Right atrium auricular region (tissue), 2 donors: ENCODE results near the gene CCDC61. TPM values are rescaled to one million over a fixed set of nuclear protein-coding genes. Genes with fewer than 3 reads are reported as not detected.

Experiments used
- DNase-seq: peaks from one replicate; pipeline ENCODE4 v3.0.0-alpha.2; 2019; ENCODE audit warnings: low spot score
- H3K27ac ChIP-seq, 2 donors: fragments of 200-600 bp; sonication (generic); 1 replicate in 1 of 2; 2 replicates in 1 of 2; pipeline ENCODE4 v1.5.1; 2016 to 2019
- H3K27me3 ChIP-seq, 2 donors: fragments of 200-600 bp; sonication (generic); one replicate each; pipeline versions ENCODE4 v1.5.1 to v1.6.0; 2017 to 2019
- H3K36me3 ChIP-seq: fragments of 200-600 bp; sonication (generic); one replicate; pipeline ENCODE4 v1.5.1; 2016
- H3K4me1 ChIP-seq, 2 donors: fragments of 200-600 bp; sonication (generic); one replicate each; pipeline versions ENCODE4 v1.5.1 to v1.6.0; 2017 to 2019
- H3K4me3 ChIP-seq, 2 donors: fragments of 200-600 bp; sonication (generic); 1 replicate in 1 of 2; 2 replicates in 1 of 2; pipeline ENCODE4 v1.5.1; 2017 to 2019; ENCODE audit warnings: mild to moderate bottlenecking in 1 of 2, moderate library complexity in 1 of 2
- H3K9me3 ChIP-seq, 2 donors: fragments of 200-600 bp; sonication (generic); one replicate each; pipeline ENCODE4 v1.5.1; 2019
- total RNA-seq, 2 donors: library from RNA; depleted of rRNA; stranded (reverse); fragments of >200 nt; gene quantifications; one replicate each; pipeline ENCODE4 v1.1.0, GENCODE V29; 2016
- TF ChIP-seq, protein P1 (sequence below), 2 donors: fragments of 200-600 bp; sonication (generic); IDR thresholded peaks; one replicate each; pipeline ENCODE4 v1.5.1; 2019; ENCODE audit warnings: antibody characterized with exemption in 2 of 2

CCDC61 gene
- total RNA-seq, 2 donors from 2014 or later = 5.3 to 7.8 TPM

- H3K4me1 ChIP-seq = peaks cover 0 to 3% of the 10 kb centered on the region in 2 donors
- H3K9me3 ChIP-seq = no peaks in the 10 kb centered on the region
- H3K27ac ChIP-seq = peak overlapping the region; percentile 48 to 53
- H3K36me3 ChIP-seq = no peaks in the 10 kb centered on the region
- peak overlapping the region; percentile 19 to 57 for H3K4me3 ChIP-seq
- no peak for DNase-seq
- peaks cover 4 to 16% of the 10 kb centered on the region in 2 donors for H3K27me3 ChIP-seq
- TF ChIP-seq, protein P1, sequence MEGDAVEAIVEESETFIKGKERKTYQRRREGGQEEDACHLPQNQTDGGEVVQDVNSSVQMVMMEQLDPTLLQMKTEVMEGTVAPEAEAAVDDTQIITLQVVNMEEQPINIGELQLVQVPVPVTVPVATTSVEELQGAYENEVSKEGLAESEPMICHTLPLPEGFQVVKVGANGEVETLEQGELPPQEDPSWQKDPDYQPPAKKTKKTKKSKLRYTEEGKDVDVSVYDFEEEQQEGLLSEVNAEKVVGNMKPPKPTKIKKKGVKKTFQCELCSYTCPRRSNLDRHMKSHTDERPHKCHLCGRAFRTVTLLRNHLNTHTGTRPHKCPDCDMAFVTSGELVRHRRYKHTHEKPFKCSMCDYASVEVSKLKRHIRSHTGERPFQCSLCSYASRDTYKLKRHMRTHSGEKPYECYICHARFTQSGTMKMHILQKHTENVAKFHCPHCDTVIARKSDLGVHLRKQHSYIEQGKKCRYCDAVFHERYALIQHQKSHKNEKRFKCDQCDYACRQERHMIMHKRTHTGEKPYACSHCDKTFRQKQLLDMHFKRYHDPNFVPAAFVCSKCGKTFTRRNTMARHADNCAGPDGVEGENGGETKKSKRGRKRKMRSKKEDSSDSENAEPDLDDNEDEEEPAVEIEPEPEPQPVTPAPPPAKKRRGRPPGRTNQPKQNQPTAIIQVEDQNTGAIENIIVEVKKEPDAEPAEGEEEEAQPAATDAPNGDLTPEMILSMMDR (IDR thresholded peaks at IDR 0.05) = no peak
These were observed 23.9 kb upstream of the CCDC61 start for GRCh38 chr19:45971260-45971902.

GRCh38 chr19:45972081-45972946, 23.0 kb upstream of the CCDC61 start:
- Histone ChIP-seq H3K4me3 (peak overlapping the region; percentile 35 to 57), H3K9me3 (no peaks in the 10 kb centered on the region), H3K36me3 (no peaks in the 10 kb centered on the region), H3K4me1 (peaks cover 0 to 3% of the 10 kb centered on the region in 2 donors), H3K27me3 (peaks cover 4 to 16% of the 10 kb centered on the region in 2 donors), H3K27ac (peak overlapping the region; percentile 60 to 67)
- TF ChIP-seq, protein P1 (IDR thresholded peaks at IDR 0.05) = no peak
- DNase-seq = no peak

DNA sequence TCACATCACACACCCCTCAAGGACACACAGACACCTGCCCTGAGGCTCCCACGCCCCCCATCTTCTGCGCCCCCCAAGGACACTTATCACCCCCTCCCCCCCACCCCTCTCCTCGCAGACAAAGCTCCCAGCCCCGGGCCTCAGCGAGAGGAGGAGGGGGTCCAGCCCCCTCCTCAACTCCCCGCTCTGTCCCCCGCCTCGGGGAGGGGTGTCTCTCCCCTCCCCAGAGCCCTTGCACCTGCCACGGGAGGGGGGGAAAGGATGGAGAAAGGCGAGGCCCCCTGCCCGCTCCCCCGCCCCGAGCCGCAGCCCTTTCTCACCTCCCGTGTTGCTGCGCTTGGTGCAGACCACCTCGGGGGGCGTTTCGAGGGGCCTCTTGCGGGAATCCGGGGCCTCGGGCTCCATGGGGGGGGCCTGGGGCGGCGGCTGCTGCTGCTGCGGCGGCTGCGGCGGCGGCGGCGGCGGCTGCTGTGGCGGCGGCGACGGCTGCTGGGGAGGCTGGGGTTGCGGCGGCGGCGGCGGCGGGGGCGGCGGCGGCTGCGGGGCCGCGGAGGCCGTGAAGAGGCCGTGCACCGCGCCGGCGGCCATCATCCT, 22.2 kb upstream of the CCDC61 start:
- Histone ChIP-seq H3K4me3 (peak overlapping the region; percentile 35 to 57), H3K4me1 (peaks cover 0 to 3% of the 10 kb centered on the region in 2 donors), H3K27me3 (peaks cover 4 to 16% of the 10 kb centered on the region in 2 donors), H3K27ac (peak overlapping the region; percentile 60 to 67), H3K9me3 (no peaks in the 10 kb centered on the region), H3K36me3 (no peaks in the 10 kb centered on the region)
- DNase-seq = no peak
- TF ChIP-seq, protein P1 (IDR thresholded peaks at IDR 0.05) = no peak

- Histone ChIP-seq H3K27me3 (peaks cover 4 to 16% of the 10 kb centered on the region in 2 donors), H3K9me3 (no peaks in the 10 kb centered on the region), H3K27ac (peak within 1 kb of the TSS; percentile 60 to 67), H3K4me1 (peaks cover 0 to 3% of the 10 kb centered on the region in 2 donors), H3K4me3 (peak within 1 kb of the TSS; percentile 46 to 57), H3K36me3 (no peaks in the 10 kb centered on the region)
- DNase-seq = peak; percentile 69
- TF ChIP-seq, protein P1 (IDR thresholded peaks at IDR 0.05) = no peak
These were observed 21.5 kb upstream of the CCDC61 start, which contains the start of gene NOVA2 for GRCh38 chr19:45973553-45974338. NOVA2 (minus strand) TSS chr19:45973865; CDS start chr19:45973351, 514 bp downstream.
